Measurements from ENCODE around the gene UBALD1.

DNA sequence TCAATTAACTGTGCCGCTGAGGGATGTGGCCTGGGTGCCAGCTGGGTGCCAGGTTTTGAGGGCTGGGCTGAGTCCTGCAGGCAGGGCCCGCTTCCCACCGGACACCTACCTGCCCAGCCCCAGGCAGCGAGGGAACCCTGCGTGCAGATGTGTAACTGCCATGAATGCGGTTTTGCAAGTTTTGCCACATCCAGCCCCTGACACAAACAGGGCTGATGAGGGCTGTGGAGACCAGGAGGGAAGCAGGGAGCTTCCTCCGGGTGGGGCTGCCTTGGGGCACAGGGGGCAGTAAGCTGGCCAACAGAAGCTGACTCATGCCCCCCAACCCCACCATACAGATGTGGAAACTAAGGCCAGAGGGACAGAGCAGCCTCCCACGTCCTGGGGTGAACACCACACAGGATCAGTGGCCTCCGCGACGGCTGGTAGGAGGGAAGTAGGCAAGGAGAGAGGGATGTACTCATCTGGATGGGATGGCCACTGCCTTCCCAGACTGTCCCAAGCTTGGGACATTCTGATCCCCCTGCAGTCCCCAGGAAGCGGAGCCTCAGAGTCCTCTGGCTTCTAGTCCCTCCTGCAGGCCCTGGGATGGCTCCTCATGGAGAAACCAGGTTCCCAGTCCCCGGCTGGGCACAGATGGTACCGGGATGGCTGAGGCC, 1.6 kb downstream of the UBALD1 start:
- TF ChIP-seq CTCF (IDR thresholded peaks at IDR 0.05) (no peak), EZH2 (IDR thresholded peaks at IDR 0.05; ENCODE audit: borderline replicate concordance, insufficient read depth, low read depth, low read length, poor library complexity, severe bottlenecking) (no peak)
